WI38 (cell line): Measurements from ENCODE around the gene CBX4.

Experiments
- H3K4me3 ChIP-seq: 2 replicates; pipeline ENCODE4 v1.5.1; 2011; ENCODE audit warnings: low read depth, mild to moderate bottlenecking, control low read depth, low read length
- CTCF ChIP-seq: IDR thresholded peaks from 2 replicates; pipeline ENCODE4 v1.5.1; 2012; ENCODE audit warnings: low read depth, mild to moderate bottlenecking, control low read depth, low read length

Gene CBX4

GRCh38 chr17:79865351-79866210 lies 26.3 kb upstream of the CBX4 start:
- TF ChIP-seq CTCF = no peak
- no peak overlapping the region for H3K4me3 ChIP-seq

- H3K4me3 ChIP-seq = no peak overlapping the region
- no peak for TF ChIP-seq CTCF
These were observed 25.5 kb upstream of the CBX4 start for GRCh38 chr17:79864617-79865250.

GRCh38 chr17:79864147-79864546 lies 24.9 kb upstream of the CBX4 start:
- H3K4me3 ChIP-seq = no peak overlapping the region
- no peak for TF ChIP-seq CTCF

- no peak for TF ChIP-seq CTCF
- H3K4me3 ChIP-seq = no peak overlapping the region
These were observed 23.7 kb upstream of the CBX4 start for GRCh38 chr17:79862771-79863440.

- TF ChIP-seq CTCF = no peak
- H3K4me3 ChIP-seq = no peak overlapping the region
These were observed 23.0 kb upstream of the CBX4 start for GRCh38 chr17:79862238-79862637.

GRCh38 chr17:79861413-79862216 lies 22.4 kb upstream of the CBX4 start:
- no peak overlapping the region for H3K4me3 ChIP-seq

More at GRCh38 chr17:79861413-79862216, 22.4 kb upstream of the CBX4 start:
- TF ChIP-seq CTCF = no peak
